ENCODE results near the gene SQSTM1. TPM values are rescaled to one million over a fixed set of nuclear protein-coding genes. Genes with fewer than 3 reads are reported as not detected.
A peak's percentile ranks its signal among the peaks of the same experiment; 100 is the strongest.

The SQSTM1 gene
- total RNA-seq, 2 experiments from 2014 or later, result 105 to 123 TPM

GRCh38 chr5:179817470-179817840, 3.2 kb upstream of the SQSTM1 start:
- Mint-ChIP-seq H3K27ac (no peak overlapping the region), H3K9me3 (no peaks in the 10 kb centered on the region), H3K4me1 (ENCODE audit: low read depth) (peaks cover 28% of the 10 kb centered on the region), H3K4me3 (peak overlapping the region; percentile 21), H3K36me3 (ENCODE audit: low read depth) (peaks cover 20% of the 10 kb centered on the region), H3K27me3 (no peaks in the 10 kb centered on the region)
- ChIA-PET POLR2A (interaction anchor here (0.6 to 1.4 kb wide), 3 partner anchors 12 to 278 kb away, joined by 3 to 4 read pairs (median 3); no protein-coding TSS in a partner anchor), CTCF (interaction anchor here (2.6 kb wide), 1 partner anchor 15 kb away, joined by 9 read pairs; no protein-coding TSS in a partner anchor)
- TF ChIP-seq, protein P1, sequence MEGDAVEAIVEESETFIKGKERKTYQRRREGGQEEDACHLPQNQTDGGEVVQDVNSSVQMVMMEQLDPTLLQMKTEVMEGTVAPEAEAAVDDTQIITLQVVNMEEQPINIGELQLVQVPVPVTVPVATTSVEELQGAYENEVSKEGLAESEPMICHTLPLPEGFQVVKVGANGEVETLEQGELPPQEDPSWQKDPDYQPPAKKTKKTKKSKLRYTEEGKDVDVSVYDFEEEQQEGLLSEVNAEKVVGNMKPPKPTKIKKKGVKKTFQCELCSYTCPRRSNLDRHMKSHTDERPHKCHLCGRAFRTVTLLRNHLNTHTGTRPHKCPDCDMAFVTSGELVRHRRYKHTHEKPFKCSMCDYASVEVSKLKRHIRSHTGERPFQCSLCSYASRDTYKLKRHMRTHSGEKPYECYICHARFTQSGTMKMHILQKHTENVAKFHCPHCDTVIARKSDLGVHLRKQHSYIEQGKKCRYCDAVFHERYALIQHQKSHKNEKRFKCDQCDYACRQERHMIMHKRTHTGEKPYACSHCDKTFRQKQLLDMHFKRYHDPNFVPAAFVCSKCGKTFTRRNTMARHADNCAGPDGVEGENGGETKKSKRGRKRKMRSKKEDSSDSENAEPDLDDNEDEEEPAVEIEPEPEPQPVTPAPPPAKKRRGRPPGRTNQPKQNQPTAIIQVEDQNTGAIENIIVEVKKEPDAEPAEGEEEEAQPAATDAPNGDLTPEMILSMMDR (IDR thresholded peaks at IDR 0.05), result no peak
- intact Hi-C loops (cut with micrococcal nuclease), result no loop called here
- no peak for ATAC-seq
- DNase-seq, result no peak

DNA sequence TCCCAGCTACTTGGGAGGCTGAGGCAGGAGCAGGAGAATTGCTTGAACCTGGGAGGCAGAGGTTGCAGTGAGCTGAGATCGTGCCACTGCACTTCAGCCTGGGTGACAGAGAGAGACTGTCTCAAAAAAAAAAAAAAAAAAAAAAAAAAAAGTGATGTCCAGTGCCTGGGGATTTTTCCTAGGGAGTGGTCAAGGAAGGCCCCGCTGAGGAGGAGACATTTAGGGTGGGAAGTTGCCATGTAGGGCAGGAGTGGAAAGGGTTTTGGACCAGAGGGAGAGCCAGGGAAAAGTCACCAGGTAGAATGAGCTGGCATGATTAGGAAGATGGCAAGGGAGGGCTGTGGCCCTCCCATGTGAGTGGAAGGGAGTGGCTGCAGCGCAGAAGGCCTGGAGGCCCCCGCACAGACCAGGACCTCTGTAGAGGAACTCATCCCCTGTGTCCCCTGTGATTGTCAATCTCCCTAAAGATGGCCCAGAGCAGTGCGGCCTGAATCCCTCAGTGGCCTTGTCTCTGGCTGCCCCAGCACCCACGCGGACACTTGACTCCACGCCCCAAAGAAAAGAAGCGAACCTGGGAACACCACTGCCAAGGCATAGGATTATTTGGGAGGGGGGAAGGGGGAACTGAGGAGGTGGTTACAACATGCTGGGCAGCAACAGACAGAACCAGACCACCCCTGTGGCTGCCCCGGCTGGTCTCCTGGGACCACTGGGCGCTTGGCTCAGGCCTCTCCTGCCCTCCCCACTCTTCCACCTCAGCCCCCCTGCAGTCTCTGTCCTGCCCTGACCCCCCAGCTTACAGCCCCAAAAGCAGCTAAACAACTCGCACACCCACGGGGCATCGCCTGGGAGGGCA, 2.6 kb upstream of the SQSTM1 start:
- intact Hi-C loops (cut with micrococcal nuclease), result no loop called here
- DNase-seq, result no peak
- peak overlapping the region; percentile 78 for H3K4me3 Mint-ChIP-seq
- no peaks in the 10 kb centered on the region for H3K27me3 Mint-ChIP-seq
- peaks cover 35% of the 10 kb centered on the region for H3K4me1 Mint-ChIP-seq (ENCODE audit: low read depth)
- H3K36me3 Mint-ChIP-seq (ENCODE audit: low read depth), result peaks cover 20% of the 10 kb centered on the region
- ATAC-seq, result no peak
- H3K27ac Mint-ChIP-seq, result peak overlapping the region; percentile 83
- TF ChIP-seq, protein P1 (IDR thresholded peaks at IDR 0.05), result no peak
- no peaks in the 10 kb centered on the region for H3K9me3 Mint-ChIP-seq
- ChIA-PET CTCF (interaction anchor here (2.6 kb wide), 1 partner anchor 16 kb away, joined by 9 read pairs; no protein-coding TSS in a partner anchor), POLR2A (interaction anchor here (0.6 to 3.0 kb wide), 3 partner anchors 10 to 277 kb away, joined by 3 to 16 read pairs (median 4); no protein-coding TSS in a partner anchor)

DNA sequence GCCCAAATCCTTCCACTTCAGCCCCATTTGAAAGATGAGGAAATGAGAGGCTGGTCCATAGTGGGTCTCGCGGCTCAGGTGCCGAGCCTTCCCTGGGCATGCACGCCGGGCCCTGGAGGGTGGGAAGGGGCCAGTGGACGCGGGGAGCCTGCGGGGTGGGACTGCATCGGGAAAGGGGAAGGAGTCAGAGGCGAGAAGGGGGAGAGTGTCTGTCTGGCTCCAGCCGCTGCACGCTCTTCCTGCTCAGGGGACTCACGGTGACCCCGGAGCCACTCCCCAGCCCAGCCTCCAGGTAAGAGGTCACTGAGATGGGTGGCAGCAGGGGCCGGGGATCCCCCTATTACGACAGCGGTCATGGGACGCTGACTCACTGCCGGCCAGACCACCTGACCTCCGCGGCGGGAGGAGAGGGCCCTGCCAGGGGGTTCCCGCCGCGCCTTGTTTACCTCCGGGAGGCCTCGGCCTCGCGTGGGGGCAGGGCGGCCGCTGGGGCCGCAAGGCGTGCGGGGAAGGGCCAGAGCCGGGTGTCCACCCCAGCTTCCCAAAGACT, 1.9 kb upstream of the SQSTM1 start:
- H3K27me3 Mint-ChIP-seq, result no peaks in the 10 kb centered on the region
- CTCF ChIA-PET, result interaction anchor here (1.7 to 2.6 kb wide), 2 partner anchors 17 to 56 kb away, joined by 3 to 9 read pairs; no protein-coding TSS in a partner anchor
- TF ChIP-seq, protein P1 (IDR thresholded peaks at IDR 0.05), result no peak
- peak; percentile 96 for DNase-seq
- intact Hi-C loops (cut with micrococcal nuclease), result no loop called here
- H3K9me3 Mint-ChIP-seq, result no peaks in the 10 kb centered on the region
- H3K4me1 Mint-ChIP-seq (ENCODE audit: low read depth), result peaks cover 39% of the 10 kb centered on the region
- peaks cover 23% of the 10 kb centered on the region for H3K36me3 Mint-ChIP-seq (ENCODE audit: low read depth)
- peak overlapping the region; percentile 83 for H3K27ac Mint-ChIP-seq
- peak; percentile 71 for ATAC-seq
- H3K4me3 Mint-ChIP-seq, result peak overlapping the region; percentile 78
- POLR2A ChIA-PET, result interaction anchor here (1.0 to 4.1 kb wide), 5 partner anchors 10 to 198 kb away, joined by 3 to 25 read pairs (median 4); partner anchors contain the start of gene MGAT4B

- TF ChIP-seq, protein P1 (IDR thresholded peaks at IDR 0.05), result no peak
- peaks cover 40% of the 10 kb centered on the region for H3K4me1 Mint-ChIP-seq (ENCODE audit: low read depth)
- H3K4me3 Mint-ChIP-seq, result peak overlapping the region; percentile 94
- ATAC-seq (peak; percentile 17), DNase-seq (peak; percentile 68)
- H3K36me3 Mint-ChIP-seq (ENCODE audit: low read depth), result peaks cover 25% of the 10 kb centered on the region
- no peaks in the 10 kb centered on the region for H3K27me3 Mint-ChIP-seq
- intact Hi-C loops (cut with micrococcal nuclease), result no loop called here
- no peaks in the 10 kb centered on the region for H3K9me3 Mint-ChIP-seq
- CTCF ChIA-PET, result interaction anchor here (1.2 to 1.7 kb wide), 4 partner anchors 8 to 56 kb away, joined by 3 to 7 read pairs (median 4); no protein-coding TSS in a partner anchor
- H3K27ac Mint-ChIP-seq, result peak overlapping the region; percentile 92
- POLR2A ChIA-PET, result interaction anchor here (1.0 to 4.1 kb wide), 8 partner anchors 9 to 198 kb away, joined by 3 to 25 read pairs (median 4); partner anchors contain the start of genes HNRNPH1 and MGAT4B
These were observed 1.2 kb upstream of the SQSTM1 start for GRCh38 chr5:179819296-179820126.

All from activated CD8-positive, alpha-beta T cell treated with anti-CD3 and anti-CD28 coated beads for 36 hours (primary cell).